A673 (cell line): ENCODE measurements around the gene FOXN3. TPM values are rescaled to one million over a fixed set of nuclear protein-coding genes. Genes with fewer than 3 reads are reported as not detected.

ENCODE experiments used
- BruUV-seq: library from RNA; stranded (reverse); fragments of 400-500 nt; replicated peaks from 2 replicates; lab custom pipeline; 2021; lab: Mats Ljungman, UMichigan
- CTCF ChIA-PET: fragments of 300-600 bp; sonication (Branson Sonifier 250); formaldehyde crosslinking; loops from one replicate; lab custom pipeline; 2022; ENCODE audit warnings: antibody characterized with exemption; lab: Charles Lee
- POLR2A ChIA-PET: fragments of 300-600 bp; sonication (Branson Sonifier 250); formaldehyde crosslinking; loops from one replicate; lab custom pipeline; 2022; ENCODE audit warnings: antibody characterized with exemption; ENCODE audit not compliant: low non-redundant PET; lab: Charles Lee
- DNase-seq: peaks from one replicate; pipeline ENCODE4 v3.0.0-alpha.2; 2015; ENCODE audit warnings: low spot score
- H3K27ac ChIP-seq: fragments of 200-600 bp; sonication (generic); 2 replicates; pipeline ENCODE4 v1.5.1; 2016; ENCODE audit warnings: mixed run types, low read depth, mild to moderate bottlenecking, mixed read lengths, antibody characterized with exemption, low read length; ENCODE audit not compliant: poor library complexity, severe bottlenecking
- H3K27me3 ChIP-seq: fragments of 200-600 bp; sonication (generic); replicated peaks from 2 replicates; pipeline ENCODE4 v1.6.1; 2017; ENCODE audit warnings: mixed run types, low read depth, mild to moderate bottlenecking, mixed read lengths, antibody characterized with exemption, low read length; ENCODE audit not compliant: insufficient read depth, poor library complexity
- H3K36me3 ChIP-seq: fragments of 200-600 bp; sonication (generic); 2 replicates; pipeline ENCODE4 v1.6.1; 2016; ENCODE audit warnings: mixed run types, mild to moderate bottlenecking, mixed read lengths, antibody characterized with exemption, low read length; ENCODE audit not compliant: insufficient read depth, poor library complexity, severe bottlenecking
- H3K4me1 ChIP-seq: fragments of 200-600 bp; sonication (generic); 2 replicates; pipeline ENCODE4 v1.6.1; 2017; ENCODE audit warnings: mixed run types, mild to moderate bottlenecking, mixed read lengths, antibody characterized with exemption, low read length; ENCODE audit not compliant: insufficient read depth, poor library complexity, severe bottlenecking
- H3K4me3 ChIP-seq: fragments of 200-600 bp; sonication (generic); 2 replicates; pipeline ENCODE4 v1.5.1; 2016; ENCODE audit warnings: low read depth, mixed run types, mild to moderate bottlenecking, mixed read lengths, low read length; ENCODE audit not compliant: poor library complexity, severe bottlenecking
- H3K9me3 ChIP-seq: fragments of 200-600 bp; sonication (generic); 2 replicates; pipeline ENCODE4 v1.6.1; 2016; ENCODE audit warnings: mixed run types, low read depth, mild to moderate bottlenecking, mixed read lengths, antibody characterized with exemption, low read length; ENCODE audit not compliant: poor library complexity, severe bottlenecking
- CTCF ChIP-seq: fragments of 300-800, 200-600 bp; sonication (generic); conservative IDR thresholded peaks from 2 replicates; pipeline ENCODE4 v1.5.1; 2017; ENCODE audit warnings: low read depth, mild to moderate bottlenecking, antibody characterized with exemption, low read length, moderate library complexity, mixed read lengths
- EZH2 ChIP-seq: fragments of 200-600 bp; sonication (generic); IDR thresholded peaks from 2 replicates; pipeline ENCODE4 v1.6.1; 2017; ENCODE audit warnings: borderline replicate concordance, low read depth, mild to moderate bottlenecking, mixed read lengths, antibody characterized with exemption, low read length; ENCODE audit not compliant: poor library complexity, severe bottlenecking
- intact Hi-C: fragments of 100-400 bp; cut with micrococcal nuclease; formaldehyde crosslinking; loops from one replicate; pipeline ENCODE4 v1.10.0; 2022; ENCODE audit not compliant: unreplicated experiment
- total RNA-seq: library from RNA; stranded (reverse); gene quantifications from 2 replicates; pipeline ENCODE4 v1.2.3, GENCODE V29; 2021

Gene FOXN3
- total RNA-seq, 1 experiment from 2014 or later = 15.3 TPM

- H3K4me3 ChIP-seq = no peak overlapping the region
- no peaks in the 10 kb centered on the region for H3K9me3 ChIP-seq
- BruUV-seq = no TSS peak
- DNase-seq = no peak
- H3K27ac ChIP-seq = no peak overlapping the region
- POLR2A ChIA-PET = no interaction called here
- H3K27me3 ChIP-seq = no peaks in the 10 kb centered on the region
- intact Hi-C loops = no loop called here
- CTCF ChIA-PET = no interaction called here
- no peaks in the 10 kb centered on the region for H3K4me1 ChIP-seq
- TF ChIP-seq CTCF (no peak), EZH2 (no peak)
- no peaks in the 10 kb centered on the region for H3K36me3 ChIP-seq
Measured at GRCh38 chr14:89126461-89126860, 290.6 kb downstream of the FOXN3 start.

GRCh38 chr14:89125216-89125615 is 291.8 kb downstream of the FOXN3 start:
- no TSS peak for BruUV-seq
- no peaks in the 10 kb centered on the region for H3K36me3 ChIP-seq
- TF ChIP-seq CTCF (no peak), EZH2 (no peak)
- H3K9me3 ChIP-seq = no peaks in the 10 kb centered on the region
- POLR2A ChIA-PET = no interaction called here
- CTCF ChIA-PET = no interaction called here
- intact Hi-C loops = no loop called here
- DNase-seq = no peak
- no peaks in the 10 kb centered on the region for H3K27me3 ChIP-seq
- no peak overlapping the region for H3K4me3 ChIP-seq
- no peaks in the 10 kb centered on the region for H3K4me1 ChIP-seq
- no peak overlapping the region for H3K27ac ChIP-seq

- intact Hi-C loops = no loop called here
Measured at GRCh38 chr14:89123851-89124250, 293.2 kb downstream of the FOXN3 start.

More at GRCh38 chr14:89123851-89124250, 293.2 kb downstream of the FOXN3 start:
- Histone ChIP-seq H3K27ac (no peak overlapping the region), H3K36me3 (no peaks in the 10 kb centered on the region), H3K27me3 (no peaks in the 10 kb centered on the region), H3K4me3 (no peak overlapping the region), H3K4me1 (no peaks in the 10 kb centered on the region), H3K9me3 (no peaks in the 10 kb centered on the region)
- no peak for TF ChIP-seq EZH2
- no peak for TF ChIP-seq CTCF
- ChIA-PET POLR2A (no interaction called here), CTCF (no interaction called here)
- no TSS peak for BruUV-seq
- DNase-seq = no peak
